ENCODE data around the gene LMBR1.

- TF ChIP-seq, protein P1, sequence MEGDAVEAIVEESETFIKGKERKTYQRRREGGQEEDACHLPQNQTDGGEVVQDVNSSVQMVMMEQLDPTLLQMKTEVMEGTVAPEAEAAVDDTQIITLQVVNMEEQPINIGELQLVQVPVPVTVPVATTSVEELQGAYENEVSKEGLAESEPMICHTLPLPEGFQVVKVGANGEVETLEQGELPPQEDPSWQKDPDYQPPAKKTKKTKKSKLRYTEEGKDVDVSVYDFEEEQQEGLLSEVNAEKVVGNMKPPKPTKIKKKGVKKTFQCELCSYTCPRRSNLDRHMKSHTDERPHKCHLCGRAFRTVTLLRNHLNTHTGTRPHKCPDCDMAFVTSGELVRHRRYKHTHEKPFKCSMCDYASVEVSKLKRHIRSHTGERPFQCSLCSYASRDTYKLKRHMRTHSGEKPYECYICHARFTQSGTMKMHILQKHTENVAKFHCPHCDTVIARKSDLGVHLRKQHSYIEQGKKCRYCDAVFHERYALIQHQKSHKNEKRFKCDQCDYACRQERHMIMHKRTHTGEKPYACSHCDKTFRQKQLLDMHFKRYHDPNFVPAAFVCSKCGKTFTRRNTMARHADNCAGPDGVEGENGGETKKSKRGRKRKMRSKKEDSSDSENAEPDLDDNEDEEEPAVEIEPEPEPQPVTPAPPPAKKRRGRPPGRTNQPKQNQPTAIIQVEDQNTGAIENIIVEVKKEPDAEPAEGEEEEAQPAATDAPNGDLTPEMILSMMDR (IDR thresholded peaks at IDR 0.05): no peak
- TF ChIP-seq POLR2A (IDR thresholded peaks at IDR 0.05) (no peak), EP300 (IDR thresholded peaks at IDR 0.05) (no peak)
These were observed 119.0 kb downstream of the LMBR1 start for GRCh38 chr7:156773966-156774365.

Measured in gastroesophageal sphincter (tissue), 3 donors.